ENCODE results near the gene SCML1.
A peak's percentile ranks its signal among the peaks of the same experiment; 100 is the strongest.

GRCh38 chrX:17689971-17690409 lies 47.3 kb upstream of the SCML1 start:
- TF ChIP-seq CTCF (IDR thresholded peaks at IDR 0.05; ENCODE audit: borderline replicate concordance, extremely low read depth, low read length, poor library complexity, severe bottlenecking) (peak; percentile 64), EZH2 (IDR thresholded peaks at IDR 0.05; ENCODE audit: borderline replicate concordance, low read depth, low read length, severe bottlenecking) (no peak)
